Measurements from ENCODE around the gene ANGPTL4. TPM values are rescaled to one million over a fixed set of nuclear protein-coding genes. Genes with fewer than 3 reads are reported as not detected.
A peak's percentile ranks its signal among the peaks of the same experiment; 100 is the strongest.
"Not testable (repeated sequence)": the region's sequence is repeated elsewhere in the genome, so short reads cannot be mapped to it uniquely, and the experiment has no call there.

The ANGPTL4 gene
- total RNA-seq, 1 donor = 1.1 TPM

DNA sequence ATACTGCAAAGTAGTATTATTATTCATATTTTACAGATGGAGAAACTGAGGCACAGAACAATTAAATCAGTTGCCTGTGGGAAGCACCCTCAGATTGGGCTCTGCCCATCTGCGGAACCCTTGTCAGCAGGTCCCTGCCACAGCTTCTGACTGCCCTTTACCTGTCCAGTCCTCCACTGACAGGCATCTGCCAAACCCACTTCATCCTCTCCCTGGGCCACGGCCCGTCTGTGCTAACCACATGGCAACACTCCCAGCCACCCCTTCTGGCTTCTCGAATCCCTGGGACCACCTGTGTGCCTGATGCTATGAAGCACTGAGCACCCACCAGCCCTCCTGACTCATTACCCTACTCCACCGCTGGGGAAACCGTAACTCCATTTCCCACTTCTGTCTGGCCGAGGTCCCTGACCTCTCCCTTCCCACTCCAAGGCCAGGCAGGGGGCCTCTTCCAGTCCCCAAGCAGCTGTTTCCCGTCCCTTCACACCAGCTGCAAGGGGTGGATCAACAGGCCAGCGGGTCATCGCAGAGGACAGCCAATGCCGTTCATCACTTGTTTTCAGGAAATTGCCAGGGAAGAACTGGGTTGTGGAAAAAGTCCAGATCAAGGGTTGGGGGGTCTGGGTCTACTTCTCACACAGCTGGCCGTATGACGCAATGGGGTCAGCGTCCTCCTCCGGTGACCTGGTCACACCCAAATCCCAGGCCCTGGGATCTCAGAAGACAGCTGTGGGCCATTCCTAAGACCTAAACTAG is 23.4 kb upstream of the ANGPTL4 start:
- Histone ChIP-seq H3K27me3 (ENCODE audit: insufficient read depth, low read length) (peaks cover 42% of the 10 kb centered on the region), H3K36me3 (ENCODE audit: insufficient read depth, low read length) (no peaks in the 10 kb centered on the region), H3K27ac (ENCODE audit: low read depth, low read length) (no peak overlapping the region), H4K20me1 (ENCODE audit: insufficient read depth, low read length) (no peaks in the 10 kb centered on the region), H3K4me1 (ENCODE audit: insufficient read depth, low read length) (no peaks in the 10 kb centered on the region), H3K4me2 (ENCODE audit: insufficient read depth, low read length) (no peak overlapping the region), H2AFZ (ENCODE audit: low read length) (no peak overlapping the region), H3K79me2 (ENCODE audit: insufficient read depth, low read length) (no peaks in the 10 kb centered on the region), H3K4me3 (ENCODE audit: insufficient read depth, low read length) (no peak overlapping the region), H3K9me3 (ENCODE audit: low read depth, low read length) (no peaks in the 10 kb centered on the region)
- TF ChIP-seq, protein P1, sequence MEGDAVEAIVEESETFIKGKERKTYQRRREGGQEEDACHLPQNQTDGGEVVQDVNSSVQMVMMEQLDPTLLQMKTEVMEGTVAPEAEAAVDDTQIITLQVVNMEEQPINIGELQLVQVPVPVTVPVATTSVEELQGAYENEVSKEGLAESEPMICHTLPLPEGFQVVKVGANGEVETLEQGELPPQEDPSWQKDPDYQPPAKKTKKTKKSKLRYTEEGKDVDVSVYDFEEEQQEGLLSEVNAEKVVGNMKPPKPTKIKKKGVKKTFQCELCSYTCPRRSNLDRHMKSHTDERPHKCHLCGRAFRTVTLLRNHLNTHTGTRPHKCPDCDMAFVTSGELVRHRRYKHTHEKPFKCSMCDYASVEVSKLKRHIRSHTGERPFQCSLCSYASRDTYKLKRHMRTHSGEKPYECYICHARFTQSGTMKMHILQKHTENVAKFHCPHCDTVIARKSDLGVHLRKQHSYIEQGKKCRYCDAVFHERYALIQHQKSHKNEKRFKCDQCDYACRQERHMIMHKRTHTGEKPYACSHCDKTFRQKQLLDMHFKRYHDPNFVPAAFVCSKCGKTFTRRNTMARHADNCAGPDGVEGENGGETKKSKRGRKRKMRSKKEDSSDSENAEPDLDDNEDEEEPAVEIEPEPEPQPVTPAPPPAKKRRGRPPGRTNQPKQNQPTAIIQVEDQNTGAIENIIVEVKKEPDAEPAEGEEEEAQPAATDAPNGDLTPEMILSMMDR (IDR thresholded peaks at IDR 0.05; ENCODE audit: extremely low read depth, low read depth, low read length) = peak; percentile 6
- DNase-seq (ENCODE audit: insufficient read length, low spot score, missing footprints) = peak; percentile 65

DNA sequence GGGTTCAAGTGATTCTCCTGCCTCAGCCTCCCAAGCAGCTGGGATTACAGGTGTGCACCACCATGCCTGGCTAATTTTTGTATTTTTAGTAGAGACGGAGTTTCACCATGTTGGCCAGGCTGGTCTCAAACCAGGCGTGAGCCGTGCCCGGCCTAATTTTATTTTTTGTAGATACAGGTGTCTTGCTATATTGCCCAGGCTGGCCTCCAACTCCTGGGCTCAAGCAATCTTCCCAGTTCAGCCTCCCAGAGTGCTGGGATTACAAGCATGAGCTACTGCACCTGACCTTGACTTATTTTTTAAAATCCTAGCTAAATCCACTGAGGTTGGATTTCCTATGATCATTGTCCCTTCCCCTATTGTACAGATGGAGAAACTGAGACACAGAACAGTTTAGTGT is 22.5 kb upstream of the ANGPTL4 start:
- H3K36me3 ChIP-seq (ENCODE audit: insufficient read depth, low read length); H3K4me1 ChIP-seq (ENCODE audit: insufficient read depth, low read length); H3K4me3 ChIP-seq (ENCODE audit: insufficient read depth, low read length); H3K4me2 ChIP-seq (ENCODE audit: insufficient read depth, low read length); H3K79me2 ChIP-seq (ENCODE audit: insufficient read depth, low read length); DNase-seq (ENCODE audit: insufficient read length, low spot score, missing footprints); H2AFZ ChIP-seq (ENCODE audit: low read length); H3K27ac ChIP-seq (ENCODE audit: low read depth, low read length); H4K20me1 ChIP-seq (ENCODE audit: insufficient read depth, low read length); H3K9me3 ChIP-seq (ENCODE audit: low read depth, low read length): not testable (repeated sequence)
- H3K27me3 ChIP-seq (ENCODE audit: insufficient read depth, low read length) = peaks cover 36% of the 10 kb centered on the region

DNA sequence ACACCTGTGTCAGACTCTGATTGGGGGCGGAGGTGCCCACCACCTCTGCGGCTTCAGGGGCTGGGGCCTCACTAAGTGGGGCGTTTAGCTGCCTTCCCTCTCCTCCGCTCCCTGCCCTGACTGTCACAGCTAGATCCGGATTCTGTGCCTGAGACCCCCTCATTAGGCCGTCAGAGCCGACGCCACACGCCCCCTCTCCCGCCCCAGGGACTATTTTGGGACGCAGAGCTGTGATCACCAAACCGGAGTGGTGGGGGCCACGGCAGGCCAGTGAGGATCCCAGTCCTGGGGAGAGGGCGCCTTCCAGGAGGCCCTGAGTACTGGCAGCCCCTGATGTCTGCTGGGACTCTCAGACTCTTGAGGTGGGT is 21.7 kb upstream of the ANGPTL4 start:
- no peak overlapping the region for H3K4me2 ChIP-seq (ENCODE audit: insufficient read depth, low read length)
- no peaks in the 10 kb centered on the region for H4K20me1 ChIP-seq (ENCODE audit: insufficient read depth, low read length)
- no peak overlapping the region for H2AFZ ChIP-seq (ENCODE audit: low read length)
- no peaks in the 10 kb centered on the region for H3K4me1 ChIP-seq (ENCODE audit: insufficient read depth, low read length)
- TF ChIP-seq, protein P1 (IDR thresholded peaks at IDR 0.05; ENCODE audit: extremely low read depth, low read depth, low read length) = no peak
- H3K4me3 ChIP-seq (ENCODE audit: insufficient read depth, low read length) = no peak overlapping the region
- H3K9me3 ChIP-seq (ENCODE audit: low read depth, low read length) = no peaks in the 10 kb centered on the region
- H3K79me2 ChIP-seq (ENCODE audit: insufficient read depth, low read length) = no peaks in the 10 kb centered on the region
- peaks cover 33% of the 10 kb centered on the region for H3K27me3 ChIP-seq (ENCODE audit: insufficient read depth, low read length)
- no peak for DNase-seq (ENCODE audit: insufficient read length, low spot score, missing footprints)
- H3K27ac ChIP-seq (ENCODE audit: low read depth, low read length) = no peak overlapping the region
- no peaks in the 10 kb centered on the region for H3K36me3 ChIP-seq (ENCODE audit: insufficient read depth, low read length)

DNA sequence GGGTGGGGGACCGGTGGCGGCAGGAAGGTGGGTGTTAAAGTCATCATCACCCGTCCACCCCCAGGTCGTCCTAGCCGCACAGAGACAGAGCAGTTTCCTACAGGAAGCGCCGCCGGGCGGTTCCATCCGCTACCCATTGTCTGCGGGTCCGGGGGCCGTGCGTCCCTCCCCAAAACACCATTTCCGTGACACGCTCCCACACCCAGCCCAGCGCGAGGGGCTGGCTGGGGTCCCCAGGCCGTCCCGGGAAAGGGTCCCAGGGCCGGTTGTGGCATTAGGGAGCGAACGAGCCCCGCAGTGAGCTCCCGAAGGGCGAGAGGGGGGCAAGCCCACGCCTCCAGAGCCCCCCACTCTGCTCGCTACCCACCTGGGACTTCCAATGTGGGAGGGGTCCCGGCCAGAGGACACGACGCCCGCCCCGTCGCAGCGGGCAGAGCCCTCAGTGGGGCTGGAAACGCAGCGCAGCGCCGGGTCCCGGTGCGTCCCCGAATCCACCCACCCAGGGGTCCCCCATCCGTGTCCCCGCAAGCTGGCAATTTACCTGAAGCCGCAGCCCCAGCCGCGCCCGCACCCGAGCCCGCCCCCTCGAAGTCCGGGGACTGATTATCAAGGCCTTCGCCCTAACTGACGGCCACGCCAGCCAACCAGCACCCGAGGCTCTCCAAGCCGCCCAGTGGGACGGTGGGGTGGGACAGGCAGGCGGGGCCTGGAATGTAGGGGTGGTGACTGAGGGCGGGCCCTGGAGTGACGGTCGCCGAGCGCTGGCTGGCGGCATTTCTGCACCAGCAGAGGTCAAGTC is 21.1 kb upstream of the ANGPTL4 start, which contains the start of gene KANK3:
KANK3 (minus strand) TSS at position 579 of the 799 bp plus-strand sequence. CDS start 5,434 bp downstream, outside the sequence.
- H4K20me1 ChIP-seq (ENCODE audit: insufficient read depth, low read length) = no peaks in the 10 kb centered on the region
- H3K27me3 ChIP-seq (ENCODE audit: insufficient read depth, low read length) = peaks cover 33% of the 10 kb centered on the region
- no peaks in the 10 kb centered on the region for H3K79me2 ChIP-seq (ENCODE audit: insufficient read depth, low read length)
- H3K4me3 ChIP-seq (ENCODE audit: insufficient read depth, low read length) = peak within 1 kb of the TSS; percentile 43
- H2AFZ ChIP-seq (ENCODE audit: low read length) = no peak within 1 kb of the TSS
- TF ChIP-seq, protein P1 (IDR thresholded peaks at IDR 0.05; ENCODE audit: extremely low read depth, low read depth, low read length) = no peak
- no peaks in the 10 kb centered on the region for H3K9me3 ChIP-seq (ENCODE audit: low read depth, low read length)
- no peak within 1 kb of the TSS for H3K27ac ChIP-seq (ENCODE audit: low read depth, low read length)
- peak; percentile 99 for DNase-seq (ENCODE audit: insufficient read length, low spot score, missing footprints)
- H3K36me3 ChIP-seq (ENCODE audit: insufficient read depth, low read length) = no peaks in the 10 kb centered on the region
- peaks cover 5% of the 10 kb centered on the region for H3K4me1 ChIP-seq (ENCODE audit: insufficient read depth, low read length)
- peak within 1 kb of the TSS; percentile 43 for H3K4me2 ChIP-seq (ENCODE audit: insufficient read depth, low read length)
